ENCODE data around the gene RALGDS. TPM values are rescaled to one million over a fixed set of nuclear protein-coding genes. Genes with fewer than 3 reads are reported as not detected.
"Not testable (repeated sequence)": the region's sequence is repeated elsewhere in the genome, so short reads cannot be mapped to it uniquely, and the experiment has no call there.

The RALGDS gene
- total and polyA plus RNA-seq, 12 donors, result 15.6 to 45.1 (median 28.1) TPM

GRCh38 chr9:133074111-133074651 lies 46.9 kb downstream of the RALGDS start:
- Histone ChIP-seq H3K9me3 (no peaks in the 10 kb centered on the region), H3K27me3 (no peaks in the 10 kb centered on the region), H3K27ac (no peak overlapping the region), H3K4me1 (no peaks in the 10 kb centered on the region), H3K36me3 (no peaks in the 10 kb centered on the region), H3K4me3 (no peak overlapping the region)
- no peak for TF ChIP-seq CTCF (IDR thresholded peaks at IDR 0.05)
- ATAC-seq, result no peak
- 60 to 69% methylated on average over 8 of the region's 8 CpGs for WGBS, 2 donors
- no peak for DNase-seq
- intact Hi-C loops (cut with DNase I), result no loop called here

DNA sequence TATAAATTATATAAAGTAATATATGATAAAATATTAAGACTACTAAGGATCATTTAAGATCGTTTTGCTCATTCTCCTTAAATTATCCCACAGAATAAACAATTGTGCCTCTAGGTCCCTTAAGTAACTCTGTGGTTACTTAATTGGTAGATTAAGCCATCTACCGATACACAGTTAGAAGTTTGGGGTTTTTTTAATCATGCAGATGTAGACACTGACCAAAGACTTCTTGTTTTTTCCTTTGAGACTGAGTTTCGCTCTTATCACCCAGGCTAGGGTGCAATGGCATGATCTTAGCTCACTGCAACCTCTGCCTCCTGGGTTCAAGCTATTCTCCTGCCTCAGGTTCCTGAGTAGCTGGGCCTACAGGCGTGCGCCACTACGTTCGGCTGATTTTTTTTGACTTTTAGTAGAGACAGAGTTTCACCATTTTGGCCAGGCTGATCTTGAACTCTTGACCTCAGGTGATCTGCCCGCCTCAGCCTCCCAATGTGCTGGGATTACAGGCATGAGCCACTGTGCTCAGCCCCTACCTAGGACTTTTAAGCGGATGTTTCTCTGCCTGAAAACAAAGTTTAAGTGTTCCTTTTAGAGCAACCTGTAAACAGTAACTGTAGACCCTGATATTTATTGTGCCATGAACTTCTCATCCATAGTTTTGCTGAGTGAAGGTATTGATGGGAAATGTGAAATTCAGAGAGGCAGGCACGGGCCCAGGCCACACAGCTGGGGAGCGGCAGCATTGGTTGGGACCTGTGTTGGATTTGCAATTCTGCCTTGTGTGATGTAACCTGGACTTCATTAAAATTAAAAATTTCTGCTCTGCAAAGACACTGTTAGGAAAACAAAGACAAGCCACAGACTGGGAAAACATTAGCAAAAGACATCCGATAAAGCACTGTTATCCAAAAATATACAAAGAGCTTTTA lies 47.7 kb downstream of the RALGDS start:
- intact Hi-C loops (cut with DNase I), result no loop called here

DNA sequence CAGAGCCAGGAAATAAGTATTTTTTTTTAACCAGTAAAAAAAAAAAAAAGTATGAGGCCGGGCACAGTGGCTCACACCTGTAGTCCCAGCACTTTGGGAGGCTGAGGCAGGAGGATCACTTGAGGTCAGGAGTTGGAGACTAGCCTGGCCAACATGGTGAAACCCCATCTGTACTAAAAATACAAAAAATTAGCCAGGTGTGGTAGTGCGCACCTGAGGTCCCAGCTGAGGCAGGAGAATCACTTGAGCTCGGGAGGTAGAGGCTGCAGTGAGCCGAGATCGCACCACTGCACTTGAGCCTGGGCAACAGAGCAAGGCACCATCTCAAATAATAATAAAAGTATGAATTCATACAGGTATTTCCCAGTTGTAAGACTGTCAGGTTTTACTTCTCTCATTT lies 48.8 kb downstream of the RALGDS start:
- ATAC-seq; H3K27me3 ChIP-seq; H3K4me3 ChIP-seq; H3K4me1 ChIP-seq; DNase-seq; H3K9me3 ChIP-seq; H3K36me3 ChIP-seq; intact Hi-C loops (cut with DNase I); H3K27ac ChIP-seq: not testable (repeated sequence)
- 95 to 96% methylated on average over 5 of the region's 5 CpGs for WGBS, 2 donors

More for the DNA sequence above, 47.7 kb downstream of the RALGDS start:
- WGBS, 2 donors, result 85 to 90% methylated on average over 12 of the region's 12 CpGs
- H3K9me3 ChIP-seq, result no peaks in the 10 kb centered on the region
- ATAC-seq (no peak), DNase-seq (no peak)
- no peaks in the 10 kb centered on the region for H3K36me3 ChIP-seq
- H3K27me3 ChIP-seq, result no peaks in the 10 kb centered on the region
- H3K4me3 ChIP-seq, result no peak overlapping the region
- H3K27ac ChIP-seq, result no peak overlapping the region
- no peak for TF ChIP-seq CTCF (IDR thresholded peaks at IDR 0.05)
- no peaks in the 10 kb centered on the region for H3K4me1 ChIP-seq

DNA sequence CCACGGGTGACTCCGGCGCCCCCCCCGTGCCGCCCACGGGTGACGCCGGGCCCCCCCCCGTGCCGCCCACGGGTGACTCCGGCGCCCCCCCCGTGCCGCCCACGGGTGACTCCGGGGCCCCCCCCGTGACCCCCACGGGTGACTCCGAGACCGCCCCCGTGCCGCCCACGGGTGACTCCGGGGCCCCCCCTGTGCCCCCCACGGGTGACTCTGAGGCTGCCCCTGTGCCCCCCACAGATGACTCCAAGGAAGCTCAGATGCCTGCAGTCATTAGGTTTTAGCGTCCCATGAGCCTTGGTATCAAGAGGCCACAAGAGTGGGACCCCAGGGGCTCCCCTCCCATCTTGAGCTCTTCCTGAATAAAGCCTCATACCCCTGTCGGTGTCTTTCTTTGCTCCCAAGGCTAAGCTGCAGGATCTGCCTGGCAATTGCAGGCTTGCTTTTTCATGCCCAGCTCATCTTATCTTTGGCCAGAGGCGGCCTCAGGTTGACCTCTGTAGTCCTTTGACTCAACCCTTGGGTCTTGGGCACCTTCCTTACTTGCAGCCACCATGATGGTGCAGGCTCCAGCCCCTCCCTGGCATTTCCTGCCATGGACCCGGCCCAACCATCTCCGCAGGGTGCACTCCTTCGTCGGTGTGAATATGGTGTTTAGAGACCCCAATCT lies 49.4 kb downstream of the RALGDS start:
- Histone ChIP-seq H3K27me3 (no peaks in the 10 kb centered on the region), H3K9me3 (no peaks in the 10 kb centered on the region), H3K4me1 (no peaks in the 10 kb centered on the region), H3K27ac (no peak overlapping the region), H3K36me3 (no peaks in the 10 kb centered on the region), H3K4me3 (no peak overlapping the region)
- TF ChIP-seq CTCF (IDR thresholded peaks at IDR 0.05), result no peak
- no peak for DNase-seq
- WGBS, 2 donors, result 88 to 91% methylated on average over 16 to 33 of the region's 33 CpGs
- intact Hi-C loops (cut with DNase I), result no loop called here
- no peak for ATAC-seq

DNA sequence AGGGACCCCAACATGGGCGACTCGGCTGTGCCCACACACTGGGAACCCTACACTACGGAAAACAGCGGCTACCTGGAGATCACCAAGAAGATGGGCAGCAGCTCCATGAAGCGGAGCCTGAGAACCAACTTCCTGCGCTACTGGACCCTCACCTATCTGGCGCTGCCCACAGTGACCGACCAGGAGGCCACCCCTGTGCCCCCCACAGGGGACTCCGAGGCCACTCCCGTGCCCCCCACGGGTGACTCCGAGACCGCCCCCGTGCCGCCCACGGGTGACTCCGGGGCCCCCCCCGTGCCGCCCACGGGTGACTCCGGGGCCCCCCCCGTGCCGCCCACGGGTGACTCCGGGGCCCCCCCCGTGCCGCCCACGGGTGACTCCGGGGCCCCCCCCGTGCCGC lies 50.1 kb downstream of the RALGDS start:
- DNase-seq; H3K4me3 ChIP-seq; H3K4me1 ChIP-seq; H3K27me3 ChIP-seq; H3K27ac ChIP-seq; intact Hi-C loops (cut with DNase I); ATAC-seq; H3K9me3 ChIP-seq; H3K36me3 ChIP-seq: not testable (repeated sequence)
- WGBS, 2 donors, result 91 to 92% methylated on average over 10 to 23 of the region's 31 CpGs

GRCh38 chr9:133070500-133070961 lies 50.5 kb downstream of the RALGDS start:
- ATAC-seq; H3K4me3 ChIP-seq; DNase-seq; intact Hi-C loops (cut with DNase I); H3K27me3 ChIP-seq; H3K9me3 ChIP-seq; H3K36me3 ChIP-seq; H3K27ac ChIP-seq; H3K4me1 ChIP-seq: not testable (repeated sequence)
- 91 to 93% methylated on average over 17 of the region's 17 CpGs for WGBS, 2 donors

DNA sequence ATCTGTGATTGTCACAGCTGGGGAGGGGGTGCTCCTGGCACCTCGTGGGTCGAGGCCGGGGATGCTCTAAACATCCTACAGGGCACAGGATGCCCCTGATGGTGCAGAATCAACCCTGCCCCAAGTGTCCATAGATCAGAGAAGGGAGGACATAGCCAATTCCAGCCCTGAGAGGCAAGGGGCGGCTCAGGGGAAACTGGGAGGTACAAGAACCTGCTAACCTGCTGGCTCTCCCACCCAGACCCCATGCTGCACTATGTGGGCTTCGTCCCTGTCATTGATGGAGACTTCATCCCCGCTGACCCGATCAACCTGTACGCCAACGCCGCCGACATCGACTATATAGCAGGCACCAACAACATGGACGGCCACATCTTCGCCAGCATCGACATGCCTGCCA lies 52.6 kb downstream of the RALGDS start:
- H3K9me3 ChIP-seq; H3K36me3 ChIP-seq; H3K27ac ChIP-seq; H3K4me1 ChIP-seq; ATAC-seq; H3K4me3 ChIP-seq; DNase-seq; H3K27me3 ChIP-seq; intact Hi-C loops (cut with DNase I): not testable (repeated sequence)
- 100% methylated on average over 1 to 3 of the region's 15 CpGs for WGBS, 2 donors
